GM21515 (cell line): Measurements from ENCODE around the gene DUSP28.

Experiments
- ATAC-seq: cut with Tn5 transposase; IDR thresholded peaks from one replicate; pipeline ENCODE4 v1.9.1; 2021; ENCODE audit not compliant: unreplicated experiment

The DUSP28 gene

DNA sequence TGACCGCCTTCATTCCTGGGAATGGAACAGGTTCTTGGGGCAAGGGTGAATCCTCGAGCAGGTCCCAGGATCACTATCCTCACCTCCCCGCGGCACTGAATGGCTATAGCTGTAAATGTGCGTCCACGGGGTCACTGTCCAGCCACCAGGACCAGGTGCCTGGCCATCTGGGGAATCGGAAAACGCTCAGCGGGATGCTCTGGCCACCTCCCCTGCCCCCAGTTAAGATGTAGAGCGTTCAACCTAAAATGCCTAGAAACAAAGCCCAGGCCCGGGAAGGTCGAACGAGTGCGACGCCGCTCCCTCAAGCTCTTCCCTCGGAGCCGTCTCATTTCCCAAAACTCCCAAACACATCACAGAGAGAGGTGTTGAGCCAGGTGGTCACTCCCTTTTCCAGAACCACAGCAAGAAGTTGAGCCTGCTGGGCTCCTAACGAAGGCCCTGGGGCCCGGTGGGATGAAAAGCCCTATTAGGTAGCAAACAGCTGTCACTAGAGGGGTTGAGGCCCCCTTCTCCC, 25.6 kb downstream of the DUSP28 start:
- ATAC-seq, result no peak

DNA sequence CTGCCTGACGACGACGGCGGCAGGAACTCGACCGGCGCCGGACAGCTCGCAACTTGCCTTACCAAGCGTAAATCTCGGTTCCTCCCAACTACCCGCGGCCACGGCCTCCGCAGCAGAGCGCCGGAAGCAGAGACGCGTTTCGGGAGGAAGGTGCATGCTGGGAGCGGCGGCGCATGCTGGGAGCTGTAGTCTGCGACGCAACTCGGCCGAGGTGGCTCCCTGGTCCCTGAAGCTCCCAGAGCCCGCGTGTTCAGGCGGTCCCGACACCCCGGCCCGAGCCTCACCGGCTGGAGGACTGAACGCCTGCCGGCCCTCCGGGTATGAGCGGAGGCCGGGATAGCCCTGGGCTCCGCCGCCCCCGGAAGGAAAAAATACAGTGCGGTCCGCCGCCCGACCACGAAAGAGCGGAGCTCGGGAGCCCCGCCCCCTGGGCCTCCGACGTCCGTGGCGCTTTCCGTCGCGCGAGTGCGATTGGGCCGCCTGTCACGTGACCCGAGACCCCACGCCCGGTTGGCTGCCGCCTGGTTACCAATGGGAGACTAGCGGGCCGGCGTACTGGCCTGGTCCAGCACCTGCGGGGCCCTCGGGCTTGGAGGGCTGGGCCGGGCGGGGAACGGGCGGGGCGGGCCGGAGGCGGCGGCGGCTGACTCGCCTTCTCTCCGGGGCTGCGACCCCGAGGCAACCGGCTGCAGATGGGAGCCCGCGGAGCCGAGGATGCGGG, 26.2 kb downstream of the DUSP28 start, which contains the start of gene CAPN10:
Gene CAPN10 (plus strand): TSS at position 537 of the 721 bp plus-strand sequence. CDS start 178 bp downstream, at position 715.
- ATAC-seq, result peak; percentile 55

DNA sequence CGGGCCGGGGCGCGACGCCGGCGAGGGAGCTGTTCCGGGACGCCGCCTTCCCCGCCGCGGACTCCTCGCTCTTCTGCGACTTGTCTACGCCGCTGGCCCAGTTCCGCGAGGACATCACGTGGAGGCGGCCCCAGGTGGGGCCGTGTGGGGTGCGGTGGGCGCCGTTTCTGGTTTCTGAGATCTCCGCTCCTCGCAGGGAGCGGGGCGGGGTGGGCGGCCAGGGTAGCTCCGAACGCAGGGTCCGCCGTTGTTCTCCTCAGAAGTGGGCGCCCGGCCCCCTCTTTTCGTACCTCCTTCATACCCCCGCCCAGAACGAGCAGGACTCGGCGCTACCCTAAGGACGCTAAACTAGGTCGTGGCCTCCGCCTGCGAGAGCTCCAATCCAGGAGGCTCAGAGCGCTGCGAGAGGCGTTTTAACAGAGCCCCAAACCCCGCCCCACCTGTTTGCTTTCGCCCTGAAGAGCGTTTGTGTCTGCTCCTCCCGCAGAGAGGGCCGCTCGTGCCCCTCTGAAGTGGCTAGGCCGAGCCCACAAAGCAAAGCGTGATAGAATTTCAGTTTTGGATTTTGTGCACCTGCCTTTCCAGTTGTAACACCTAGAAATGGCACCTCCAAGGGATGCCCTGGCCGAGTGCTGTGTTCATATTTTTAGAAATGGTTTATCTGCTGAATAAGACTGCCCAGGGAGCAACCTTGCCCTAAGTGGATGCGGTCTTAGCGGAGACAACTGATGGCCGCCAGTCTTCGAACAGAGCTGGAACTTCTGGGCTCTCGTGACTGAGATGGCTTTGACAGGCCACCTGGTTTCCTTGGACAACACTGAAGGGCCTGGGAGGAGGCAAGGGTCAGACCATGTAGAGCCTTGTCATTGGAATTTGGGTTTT, 27.0 kb downstream of the DUSP28 start:
- peak; percentile 1 for ATAC-seq

DNA sequence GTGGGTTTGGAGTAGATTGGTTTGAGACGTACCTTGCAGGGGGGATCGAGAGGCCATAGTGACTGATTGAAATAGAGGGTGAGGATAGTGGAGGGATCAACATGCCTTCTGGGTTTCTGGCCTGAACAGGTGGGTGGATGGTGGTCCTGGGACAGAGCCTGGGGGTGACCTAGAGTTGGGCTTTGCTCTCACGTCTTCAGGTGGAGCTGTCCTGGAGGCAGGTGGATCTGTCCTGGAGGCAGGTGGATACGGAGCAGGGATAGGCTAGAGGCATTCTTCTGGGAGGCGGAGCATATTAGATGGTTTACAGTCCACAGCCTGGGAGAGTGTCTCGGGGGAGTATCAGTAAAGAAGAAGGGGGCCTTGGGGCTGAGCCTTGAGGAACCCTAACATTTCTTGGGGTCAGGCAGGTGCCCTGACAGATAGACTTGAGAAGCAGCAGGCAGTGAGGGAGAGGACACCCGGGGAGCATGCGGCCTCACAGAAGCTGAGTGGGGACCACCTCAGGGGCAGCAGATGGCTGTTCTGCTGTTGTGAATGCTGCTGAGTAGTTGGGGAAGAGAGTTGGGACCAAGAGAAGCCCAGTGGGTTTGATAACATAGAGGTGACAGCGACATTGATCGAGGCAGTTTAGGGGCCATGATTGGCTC, 28.0 kb downstream of the DUSP28 start:
- ATAC-seq, result no peak

GRCh38 chr2:240588669-240589068, 28.5 kb downstream of the DUSP28 start:
- no peak for ATAC-seq

GRCh38 chr2:240589375-240589774, 29.2 kb downstream of the DUSP28 start:
- no peak for ATAC-seq

DNA sequence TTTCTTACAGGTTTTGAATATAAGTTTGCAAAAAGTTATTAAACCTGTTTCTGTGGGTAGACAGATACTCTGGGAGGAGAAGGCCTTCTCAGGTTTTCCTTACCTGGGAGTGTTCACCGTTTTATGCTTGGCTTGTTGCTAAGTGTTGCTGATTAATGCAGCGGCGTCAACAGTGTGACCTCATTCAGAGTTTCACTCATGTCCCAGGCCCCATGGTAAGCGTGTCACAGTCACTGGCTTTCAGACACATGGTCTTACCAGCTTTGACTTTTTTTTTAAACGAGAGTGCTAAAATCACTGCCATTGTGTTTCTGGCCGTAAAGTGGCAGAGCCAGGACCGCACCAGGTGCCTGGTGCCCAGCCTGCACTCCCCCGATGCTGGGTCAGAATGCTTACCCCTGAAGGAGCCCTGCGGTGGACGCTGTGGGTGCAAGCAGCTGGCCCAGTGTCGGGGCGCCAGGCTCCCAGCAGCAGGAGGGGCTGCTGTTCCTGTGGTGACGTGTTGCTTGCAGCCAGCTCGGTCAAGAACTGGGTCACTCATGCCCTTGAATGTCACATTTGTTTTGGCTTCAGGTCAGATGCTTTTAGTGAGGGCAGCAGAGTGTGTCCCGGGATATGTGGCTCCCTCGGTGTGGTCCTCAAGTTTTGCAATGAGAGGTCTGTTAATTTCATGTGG, 29.8 kb downstream of the DUSP28 start:
- no peak for ATAC-seq

DNA sequence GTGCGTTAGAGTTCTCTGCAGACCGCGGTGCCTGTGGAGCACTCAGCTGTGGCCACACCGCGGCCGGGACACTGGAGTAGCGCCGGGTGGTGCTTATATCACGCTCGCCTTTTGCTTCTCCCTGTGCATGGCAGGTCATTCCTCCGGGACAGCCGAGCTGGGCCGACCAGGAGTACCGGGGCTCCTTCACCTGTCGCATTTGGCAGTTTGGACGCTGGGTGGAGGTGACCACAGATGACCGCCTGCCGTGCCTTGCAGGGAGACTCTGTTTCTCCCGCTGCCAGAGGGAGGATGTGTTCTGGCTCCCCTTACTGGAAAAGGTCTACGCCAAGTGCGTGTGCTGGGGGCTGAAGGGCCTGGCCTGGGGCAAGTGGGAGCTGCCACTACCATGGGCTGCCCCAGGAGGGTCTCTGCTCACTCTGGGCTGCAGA, 30.5 kb downstream of the DUSP28 start:
- ATAC-seq, result no peak

DNA sequence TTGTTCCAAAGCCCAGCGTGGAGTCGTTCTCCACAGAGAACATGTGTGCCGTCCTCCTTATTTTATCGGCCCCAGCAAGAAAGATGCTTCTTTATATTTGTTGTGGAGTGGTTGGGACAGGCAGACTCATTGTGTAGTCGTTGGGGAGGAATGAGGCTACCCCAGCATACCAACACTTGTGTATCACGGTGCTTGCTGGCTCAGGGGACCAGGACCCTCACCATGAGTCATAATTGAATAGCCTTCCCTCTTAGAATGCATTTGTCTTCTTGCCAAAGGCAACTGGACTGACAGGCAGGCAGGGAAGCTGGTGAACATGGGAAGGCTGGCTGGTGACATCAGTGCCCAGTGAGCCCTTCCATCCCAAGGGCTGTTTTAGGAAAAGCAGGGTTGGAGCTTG, 31.1 kb downstream of the DUSP28 start:
- no peak for ATAC-seq

GRCh38 chr2:240591784-240592183, 31.6 kb downstream of the DUSP28 start:
- no peak for ATAC-seq

DNA sequence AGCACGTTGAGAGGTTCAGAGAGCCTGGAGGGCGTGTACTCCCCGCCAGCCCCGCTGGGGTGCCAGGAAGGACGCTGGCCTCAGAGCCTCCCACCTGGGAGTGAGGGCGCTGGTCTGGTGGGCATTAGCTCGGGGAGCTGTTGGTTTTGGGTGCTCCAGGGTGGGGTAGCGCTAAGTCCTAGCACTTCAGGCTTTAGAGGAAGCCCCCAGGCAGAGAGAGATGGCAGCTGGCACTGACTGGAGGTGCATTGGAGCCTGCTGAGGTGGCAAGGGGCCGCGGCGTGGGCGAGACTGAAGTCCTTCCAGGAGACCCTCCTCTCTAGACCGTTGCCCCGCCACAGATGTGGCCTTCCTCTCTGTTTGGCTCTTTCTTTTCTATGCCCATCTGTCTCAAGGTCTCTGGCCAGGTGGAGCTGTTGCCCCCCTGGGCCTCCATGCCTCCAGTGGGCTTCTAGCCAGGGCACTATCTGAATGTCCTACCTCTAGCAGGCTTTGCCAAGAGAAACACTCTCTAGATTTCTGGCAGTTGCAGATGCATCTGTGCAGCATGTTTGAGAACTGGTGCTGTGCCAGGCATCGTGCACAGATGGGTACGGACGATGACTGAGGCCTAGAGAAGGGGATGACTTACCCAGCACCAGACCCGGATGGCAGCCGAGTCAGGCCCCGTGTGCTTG, 33.0 kb downstream of the DUSP28 start:
- ATAC-seq, result no peak

- ATAC-seq, result no peak
Observed at GRCh38 chr2:240593703-240594451, 33.7 kb downstream of the DUSP28 start.

- no peak for ATAC-seq
Observed at GRCh38 chr2:240594511-240595380, 34.6 kb downstream of the DUSP28 start.

DNA sequence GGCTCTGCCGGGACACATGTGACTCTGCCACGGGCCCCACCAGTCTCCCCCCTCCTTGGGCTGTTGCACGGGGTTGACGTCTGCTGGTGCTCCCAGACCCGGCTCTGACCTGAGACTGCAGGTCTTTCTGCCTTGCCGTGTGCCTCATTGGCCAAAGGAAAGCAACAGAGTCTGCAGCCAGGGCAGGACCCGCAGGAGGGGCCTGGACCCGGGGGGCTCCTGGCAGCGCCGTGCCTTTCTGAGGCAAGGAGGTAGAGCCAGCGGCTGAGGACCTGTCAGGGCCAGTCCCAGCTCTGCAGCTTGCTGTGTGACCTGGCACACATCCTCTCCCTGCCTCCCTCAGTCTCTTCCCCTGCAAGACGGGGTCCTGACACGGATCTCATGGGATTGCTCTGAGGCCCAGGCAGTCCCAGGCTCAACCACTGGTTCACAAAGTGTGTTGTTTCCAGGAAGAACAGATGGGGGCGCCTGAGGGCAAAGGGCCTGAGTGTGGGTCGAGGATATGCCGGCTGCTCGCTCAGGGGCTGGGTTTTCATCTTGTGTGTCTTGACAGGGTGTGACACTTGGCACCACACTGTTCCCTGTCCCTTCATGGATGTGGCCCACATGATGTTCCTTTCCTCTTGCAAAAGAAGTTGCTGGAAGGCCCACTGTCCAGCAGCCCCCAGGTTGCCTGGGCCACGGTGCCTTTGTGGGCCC, 35.4 kb downstream of the DUSP28 start:
- ATAC-seq, result no peak

GRCh38 chr2:240596080-240596460, 35.9 kb downstream of the DUSP28 start:
- no peak for ATAC-seq

- no peak for ATAC-seq
Observed at GRCh38 chr2:240596491-240596931, 36.4 kb downstream of the DUSP28 start.

DNA sequence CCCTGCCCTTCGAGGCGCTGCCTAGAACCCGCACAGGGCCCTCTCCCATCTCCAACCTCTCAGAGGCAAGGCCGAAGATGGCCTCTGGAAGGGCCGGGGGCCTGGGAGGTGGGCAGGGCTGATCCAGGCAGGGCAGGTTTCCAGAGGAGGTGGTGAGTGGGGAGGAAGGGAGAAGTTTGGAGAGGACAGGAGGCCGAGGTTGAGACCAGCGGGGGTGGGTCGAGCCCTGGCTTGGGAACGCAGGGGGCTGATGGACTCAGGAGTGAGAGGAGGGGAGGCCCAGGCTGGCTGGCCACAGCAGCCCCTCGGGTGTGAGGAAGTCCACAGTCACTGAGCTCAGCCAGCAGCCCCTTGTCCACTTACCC, 36.9 kb downstream of the DUSP28 start:
- no peak for ATAC-seq
